ENCODE data around the gene AP4B1. TPM values are rescaled to one million over a fixed set of nuclear protein-coding genes. Genes with fewer than 3 reads are reported as not detected.
A peak's percentile ranks its signal among the peaks of the same experiment; 100 is the strongest.

The AP4B1 gene
- total and polyA plus RNA-seq, 9 of the 15 experiments (the other 6 are each of a cell fraction or from before 2014, with no cell fraction given): 15.8 to 36.5 (median 24.6) TPM

DNA sequence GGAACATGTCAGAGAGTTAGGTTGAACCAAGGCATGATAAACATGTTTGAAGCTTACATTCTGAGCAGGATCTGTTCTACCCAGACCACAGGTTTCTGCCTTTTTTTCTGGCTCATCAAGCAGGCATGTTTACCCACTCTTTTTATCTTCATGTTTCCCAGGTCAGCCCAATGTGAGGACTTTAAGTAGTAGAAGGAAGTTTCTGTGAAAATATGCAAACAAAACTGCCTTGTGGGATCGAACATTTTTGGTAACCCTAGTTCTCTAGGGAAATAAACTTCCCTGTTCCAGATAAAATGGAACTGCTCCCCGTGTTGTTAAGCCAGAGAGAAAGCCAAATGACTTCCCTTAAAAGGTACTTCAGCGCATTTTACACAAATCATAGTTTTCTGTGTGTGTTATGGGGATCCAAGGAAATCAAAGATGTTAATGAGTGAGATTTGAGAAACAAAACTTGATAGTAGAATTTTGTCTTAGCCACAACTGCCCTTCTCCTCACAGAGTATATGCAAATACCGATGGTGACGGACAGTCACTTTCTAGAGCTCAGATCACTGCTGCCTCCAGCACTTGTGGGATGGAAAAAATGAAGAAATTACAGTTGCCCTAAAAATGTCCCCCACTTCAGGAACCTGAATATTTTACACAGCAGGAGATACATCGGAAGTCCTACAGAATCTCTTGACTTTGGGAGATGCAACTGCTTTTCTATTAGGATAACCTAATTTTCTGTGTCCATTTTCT is 23.8 kb upstream of the AP4B1 start (continued):
- TF ChIP-seq, protein P1, sequence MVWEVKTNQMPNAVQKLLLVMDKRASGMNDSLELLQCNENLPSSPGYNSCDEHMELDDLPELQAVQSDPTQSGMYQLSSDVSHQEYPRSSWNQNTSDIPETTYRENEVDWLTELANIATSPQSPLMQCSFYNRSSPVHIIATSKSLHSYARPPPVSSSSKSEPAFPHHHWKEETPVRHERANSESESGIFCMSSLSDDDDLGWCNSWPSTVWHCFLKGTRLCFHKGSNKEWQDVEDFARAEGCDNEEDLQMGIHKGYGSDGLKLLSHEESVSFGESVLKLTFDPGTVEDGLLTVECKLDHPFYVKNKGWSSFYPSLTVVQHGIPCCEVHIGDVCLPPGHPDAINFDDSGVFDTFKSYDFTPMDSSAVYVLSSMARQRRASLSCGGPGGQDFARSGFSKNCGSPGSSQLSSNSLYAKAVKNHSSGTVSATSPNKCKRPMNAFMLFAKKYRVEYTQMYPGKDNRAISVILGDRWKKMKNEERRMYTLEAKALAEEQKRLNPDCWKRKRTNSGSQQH (CRISPR knock-in tag; IDR thresholded peaks at IDR 0.05): peak; percentile 59; the same call in 1 of the 2 replicates
- TF ChIP-seq GATAD2A (IDR thresholded peaks at IDR 0.05): no peak
- no peak for TF ChIP-seq KAT2B (IDR thresholded peaks at IDR 0.05; ENCODE audit: low read depth, low read length)

DNA sequence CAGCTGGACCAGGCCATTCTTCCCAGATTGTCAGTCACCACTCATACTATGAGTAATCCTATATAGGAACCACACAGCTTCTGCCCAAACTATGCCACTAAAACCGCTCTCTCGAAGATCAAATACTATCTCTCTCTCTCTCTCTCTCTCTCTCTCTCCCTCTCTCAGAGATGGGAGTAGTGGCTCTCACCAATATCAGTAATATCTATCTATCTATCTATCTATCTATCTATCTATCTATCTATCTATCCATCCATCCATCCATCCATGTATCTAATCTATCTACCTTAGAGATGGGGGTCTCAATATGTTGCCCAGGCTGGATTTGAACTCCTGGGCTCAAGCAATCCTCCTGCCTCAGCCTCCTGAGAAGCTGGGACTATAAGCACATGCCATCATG is 19.9 kb upstream of the AP4B1 start:
- Histone ChIP-seq H3K36me3 (ENCODE audit: control insufficient read depth, insufficient read depth, low read length) (no peaks in the 10 kb centered on the region), H3K4me1 (replicated peaks in 1 of 2; ENCODE audit: control insufficient read depth in 2 of 2, insufficient read depth in 2 of 2, low read length in 2 of 2) (peaks cover 0 to 8% of the 10 kb centered on the region in 2 experiments; a peak in 2 of 5 replicates), H3K9me1 (ENCODE audit: control insufficient read depth, insufficient read depth, low read length) (no peaks in the 10 kb centered on the region), H3K27ac (ENCODE audit: extremely low read depth, low read depth, low read length) (no peak overlapping the region), H3K4me3 (no peak overlapping the region), H3K9ac (ENCODE audit: insufficient read depth in 1 of 2, low read depth in 2 of 2, low read length in 2 of 2) (no peak overlapping the region), H3K9me3 (replicated peaks; ENCODE audit: control insufficient read depth, insufficient read depth, low read depth, low read length) (no peaks in the 10 kb centered on the region), H3K27me3 (ENCODE audit: control insufficient read depth in 2 of 2, insufficient read depth in 2 of 2, low read length in 2 of 2) (no peaks in the 10 kb centered on the region), H2AFZ (ENCODE audit: low read depth, low read length) (no peak overlapping the region), H3K79me2 (ENCODE audit: control insufficient read depth, insufficient read depth, low read length) (peaks cover 11% of the 10 kb centered on the region; the same call in 2 of the 3 replicates), H4K20me1 (replicated peaks; ENCODE audit: control insufficient read depth, insufficient read depth, low read length) (no peaks in the 10 kb centered on the region), H3K4me2 (ENCODE audit: insufficient read depth, low read length) (no peak overlapping the region)
- BruUV-seq (replicated peaks): no TSS peak
- ATAC-seq (no peak), FAIRE-seq (no peak), DNase-seq (ENCODE audit: extremely low read depth in 1 of 4, low spot score in 3 of 4) (no peak)
- in situ Hi-C loops (cut with MboI): no loop called here
- intact Hi-C loops (cut with micrococcal nuclease): no loop called here
- 26% methylated on average over 2 of the region's 2 CpGs for WGBS (ENCODE audit: insufficient coverage, low coverage, missing lambda C conversion rate)
- TF ChIP-seq ILK (tag; IDR thresholded peaks at IDR 0.05; ENCODE audit: borderline replicate concordance, low read depth): no peak
- 0 out of 2 replicates have a peak, but pooled peaks have one; percentile 11 for TF ChIP-seq GATA2 (CRISPR knock-in tag; IDR thresholded peaks at IDR 0.05)
- TF ChIP-seq DACH1 (IDR thresholded peaks at IDR 0.05; ENCODE audit: partially characterized antibody): peak; percentile 94
- POLR2A ChIA-PET: interaction anchor here (1.4 to 2.2 kb wide), 5 partner anchors 8 to 133 kb away, joined by 3 to 10 read pairs (median 4); partner anchors contain the start of gene AP4B1
- CTCF ChIA-PET (ENCODE audit: low intra/inter-chr PET ratio): no interaction called here

Measured in K562 (cell line).